ENCODE results near the gene RAX2. TPM values are rescaled to one million over a fixed set of nuclear protein-coding genes. Genes with fewer than 3 reads are reported as not detected.

The RAX2 gene
- total RNA-seq, 1 donor from 2014 or later: not detected

DNA sequence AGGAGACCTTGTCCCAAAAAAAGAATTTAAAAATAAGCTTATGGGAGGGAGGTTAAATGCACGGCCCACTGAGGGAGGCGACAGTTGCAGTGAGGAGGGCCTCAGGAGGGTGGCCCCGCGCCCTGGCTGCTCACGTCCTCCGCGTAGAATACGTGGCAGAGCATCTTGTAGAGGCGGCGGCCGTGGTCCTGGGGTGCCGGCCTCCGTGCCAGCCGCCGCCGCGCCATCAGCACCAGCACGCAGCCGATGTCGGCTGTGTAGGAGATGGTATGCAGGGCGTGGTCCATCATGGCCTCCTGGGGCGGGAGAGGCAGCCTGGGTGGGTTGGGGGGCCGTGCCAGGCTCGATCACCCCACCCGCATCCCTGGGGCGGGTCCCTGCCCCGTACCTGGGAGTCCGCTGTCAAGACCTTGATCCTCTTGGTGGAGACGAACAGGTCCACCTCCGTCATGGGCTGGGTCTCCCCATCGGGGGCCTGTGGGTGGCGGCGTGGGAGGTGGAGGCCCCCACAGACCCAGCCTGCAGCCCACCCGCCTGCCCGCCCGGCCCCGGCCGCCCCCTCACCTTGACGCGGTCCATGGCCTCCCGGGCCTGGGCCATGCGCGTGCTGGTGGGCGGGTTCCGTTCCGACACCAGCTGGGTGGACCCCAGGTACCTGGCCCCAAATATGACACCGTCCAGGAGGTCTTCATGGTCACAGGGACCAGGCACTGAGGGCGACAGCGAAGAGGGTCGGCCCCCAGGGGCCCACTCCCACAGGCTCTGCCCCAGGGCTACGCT lies 18.2 kb downstream of the RAX2 start:
- DNase-seq (ENCODE audit: low read depth): no peak
- TF ChIP-seq CTCF (IDR thresholded peaks at IDR 0.05; ENCODE audit: insufficient read depth, low read length, poor library complexity, severe bottlenecking): no peak
- no peaks in the 10 kb centered on the region for H3K27me3 ChIP-seq (ENCODE audit: control insufficient read depth, insufficient read depth, low read length)
- H3K4me3 ChIP-seq (ENCODE audit: low read depth, low read length): no peak overlapping the region
- no peaks in the 10 kb centered on the region for H3K36me3 ChIP-seq (ENCODE audit: control insufficient read depth, insufficient read depth, low read length)

GRCh38 chr19:3752492-3752891 lies 19.5 kb downstream of the RAX2 start:
- DNase-seq (ENCODE audit: low read depth): no peak
- TF ChIP-seq CTCF (IDR thresholded peaks at IDR 0.05; ENCODE audit: insufficient read depth, low read length, poor library complexity, severe bottlenecking): no peak
- Histone ChIP-seq H3K27me3 (ENCODE audit: control insufficient read depth, insufficient read depth, low read length) (peaks cover 2% of the 10 kb centered on the region), H3K4me3 (ENCODE audit: low read depth, low read length) (no peak overlapping the region), H3K36me3 (ENCODE audit: control insufficient read depth, insufficient read depth, low read length) (no peaks in the 10 kb centered on the region)

GRCh38 chr19:3751236-3751635 lies 20.8 kb downstream of the RAX2 start:
- TF ChIP-seq CTCF (IDR thresholded peaks at IDR 0.05; ENCODE audit: insufficient read depth, low read length, poor library complexity, severe bottlenecking): no peak
- no peak for DNase-seq (ENCODE audit: low read depth)
- H3K36me3 ChIP-seq (ENCODE audit: control insufficient read depth, insufficient read depth, low read length): no peaks in the 10 kb centered on the region
- H3K27me3 ChIP-seq (ENCODE audit: control insufficient read depth, insufficient read depth, low read length): peaks cover 6% of the 10 kb centered on the region
- no peak overlapping the region for H3K4me3 ChIP-seq (ENCODE audit: low read depth, low read length)

DNA sequence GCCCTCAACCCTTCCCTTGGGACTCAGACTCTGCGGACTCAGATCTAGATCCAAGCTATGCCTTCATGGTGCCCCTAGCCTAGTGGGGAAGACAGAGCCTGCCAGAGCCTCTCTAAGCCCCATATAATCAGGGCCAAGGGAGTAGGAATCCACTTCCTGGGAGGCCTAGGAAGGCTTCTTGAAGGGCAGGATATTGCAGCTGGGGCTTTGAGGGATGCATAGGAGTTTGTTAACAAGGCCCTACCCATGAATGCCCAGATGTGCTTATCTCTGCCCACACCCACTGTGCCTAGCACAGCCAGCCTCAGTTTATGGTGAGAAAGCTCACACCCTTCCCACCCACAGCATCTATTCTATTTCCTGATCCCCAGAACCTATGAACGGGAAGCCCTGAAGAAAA lies 21.8 kb downstream of the RAX2 start:
- H3K27me3 ChIP-seq (ENCODE audit: control insufficient read depth, insufficient read depth, low read length): peaks cover 9% of the 10 kb centered on the region
- H3K36me3 ChIP-seq (ENCODE audit: control insufficient read depth, insufficient read depth, low read length): no peaks in the 10 kb centered on the region
- DNase-seq (ENCODE audit: low read depth): no peak
- TF ChIP-seq CTCF (IDR thresholded peaks at IDR 0.05; ENCODE audit: insufficient read depth, low read length, poor library complexity, severe bottlenecking): no peak
- H3K4me3 ChIP-seq (ENCODE audit: low read depth, low read length): no peak overlapping the region

DNA sequence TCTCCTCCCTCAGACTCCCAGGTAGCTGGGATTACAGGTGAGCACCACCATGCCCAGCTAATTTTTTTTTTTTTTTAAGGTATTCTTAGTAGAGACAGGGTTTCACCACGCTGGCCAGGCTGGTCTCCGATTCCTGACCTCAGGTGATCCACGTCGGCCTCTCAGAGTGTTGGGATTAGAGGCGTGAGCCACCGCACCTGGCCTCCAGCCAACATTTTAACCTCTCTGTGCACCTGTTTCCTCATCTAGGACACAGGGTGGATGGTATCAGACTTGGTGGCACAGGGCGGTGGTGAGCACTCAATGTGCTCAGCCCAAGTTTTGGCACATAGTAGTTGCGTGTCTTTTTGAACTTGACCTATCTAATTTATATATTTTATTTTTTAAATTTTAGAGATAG lies 23.1 kb downstream of the RAX2 start:
- H3K36me3 ChIP-seq (ENCODE audit: control insufficient read depth, insufficient read depth, low read length): no peaks in the 10 kb centered on the region
- no peak for TF ChIP-seq CTCF (IDR thresholded peaks at IDR 0.05; ENCODE audit: insufficient read depth, low read length, poor library complexity, severe bottlenecking)
- DNase-seq (ENCODE audit: low read depth): no peak
- H3K4me3 ChIP-seq (ENCODE audit: low read depth, low read length): no peak overlapping the region
- peaks cover 9% of the 10 kb centered on the region for H3K27me3 ChIP-seq (ENCODE audit: control insufficient read depth, insufficient read depth, low read length)
